ACHN (cell line): ENCODE results near the gene DENND1A.
A peak's percentile ranks its signal among the peaks of the same experiment; 100 is the strongest.
"Not testable (repeated sequence)": the region's sequence is repeated elsewhere in the genome, so short reads cannot be mapped to it uniquely, and the experiment has no call there.

Experiments
- DNase-seq: peaks from one replicate; pipeline ENCODE4 v3.0.0-alpha.2; 2015
- in situ Hi-C: cut with HindIII; loops from 2 replicates; pipeline ENCODE4 v1.10.0; 2017; ENCODE audit warnings: low sequenced_read_pairs, low pct_ligation_motif_present, low pct_unique_long_range_greater_than_20kb

The DENND1A gene

GRCh38 chr9:123929870-123930831 is at the start of gene DENND1A:
Gene DENND1A, minus strand, starts transcription at chr9:123930126. Its CDS starts 221 bp downstream, at chr9:123929905.
- in situ Hi-C loops = no loop called here
- peak; percentile 87 for DNase-seq

- in situ Hi-C loops = no loop called here
These were observed 49.1 kb upstream of the DENND1A start for GRCh38 chr9:123978981-123979380.

GRCh38 chr9:123976579-123976978 is 46.7 kb upstream of the DENND1A start:
- in situ Hi-C loops, DNase-seq: not testable (repeated sequence)

More at GRCh38 chr9:123978981-123979380, 49.1 kb upstream of the DENND1A start:
- no peak for DNase-seq

GRCh38 chr9:123975871-123976270 is 45.9 kb upstream of the DENND1A start:
- in situ Hi-C loops = no loop called here
- DNase-seq = no peak

- in situ Hi-C loops = no loop called here
- no peak for DNase-seq
These were observed 44.5 kb upstream of the DENND1A start for GRCh38 chr9:123974471-123974870.

- DNase-seq = no peak
- in situ Hi-C loops = no loop called here
These were observed 43.8 kb upstream of the DENND1A start for GRCh38 chr9:123973590-123974223.

GRCh38 chr9:123972618-123973017 is 42.7 kb upstream of the DENND1A start:
- in situ Hi-C loops = no loop called here
- no peak for DNase-seq

GRCh38 chr9:123967323-123967722 is 37.4 kb upstream of the DENND1A start:
- in situ Hi-C loops = no loop called here
- DNase-seq = no peak

- DNase-seq = no peak
- in situ Hi-C loops = no loop called here
These were observed 36.1 kb upstream of the DENND1A start for GRCh38 chr9:123965801-123966686.

GRCh38 chr9:123964761-123965160 is 34.8 kb upstream of the DENND1A start:
- in situ Hi-C loops = no loop called here
- DNase-seq = no peak

- no peak for DNase-seq
- in situ Hi-C loops = no loop called here
These were observed 31.0 kb upstream of the DENND1A start for GRCh38 chr9:123960965-123961364.

- in situ Hi-C loops = no loop called here
These were observed 30.4 kb upstream of the DENND1A start for GRCh38 chr9:123960366-123960765.

GRCh38 chr9:123959787-123960186 is 29.9 kb upstream of the DENND1A start:
- in situ Hi-C loops = no loop called here

More at GRCh38 chr9:123960366-123960765, 30.4 kb upstream of the DENND1A start:
- DNase-seq = no peak

GRCh38 chr9:123957731-123958130 is 27.8 kb upstream of the DENND1A start:
- in situ Hi-C loops = no loop called here

More at GRCh38 chr9:123959787-123960186, 29.9 kb upstream of the DENND1A start:
- DNase-seq = no peak

GRCh38 chr9:123957168-123957721 is 27.3 kb upstream of the DENND1A start:
- in situ Hi-C loops = no loop called here
- no peak for DNase-seq

More at GRCh38 chr9:123957731-123958130, 27.8 kb upstream of the DENND1A start:
- no peak for DNase-seq

GRCh38 chr9:123955637-123956036 is 25.7 kb upstream of the DENND1A start:
- DNase-seq = no peak
- in situ Hi-C loops = no loop called here

GRCh38 chr9:123954518-123955280 is 24.8 kb upstream of the DENND1A start:
- in situ Hi-C loops = no loop called here
- DNase-seq = no peak
